G401.6 (cell line): ENCODE results near the gene SPRYD3.
"Not testable (repeated sequence)": the region's sequence is repeated elsewhere in the genome, so short reads cannot be mapped to it uniquely, and the experiment has no call there.

Source experiments
- FAIRE-seq: peaks from 2 replicates; lab custom pipeline; 2012; peaks lifted over from hg19 to GRCh38; lab: Jason Lieb, UNC

The SPRYD3 gene

DNA sequence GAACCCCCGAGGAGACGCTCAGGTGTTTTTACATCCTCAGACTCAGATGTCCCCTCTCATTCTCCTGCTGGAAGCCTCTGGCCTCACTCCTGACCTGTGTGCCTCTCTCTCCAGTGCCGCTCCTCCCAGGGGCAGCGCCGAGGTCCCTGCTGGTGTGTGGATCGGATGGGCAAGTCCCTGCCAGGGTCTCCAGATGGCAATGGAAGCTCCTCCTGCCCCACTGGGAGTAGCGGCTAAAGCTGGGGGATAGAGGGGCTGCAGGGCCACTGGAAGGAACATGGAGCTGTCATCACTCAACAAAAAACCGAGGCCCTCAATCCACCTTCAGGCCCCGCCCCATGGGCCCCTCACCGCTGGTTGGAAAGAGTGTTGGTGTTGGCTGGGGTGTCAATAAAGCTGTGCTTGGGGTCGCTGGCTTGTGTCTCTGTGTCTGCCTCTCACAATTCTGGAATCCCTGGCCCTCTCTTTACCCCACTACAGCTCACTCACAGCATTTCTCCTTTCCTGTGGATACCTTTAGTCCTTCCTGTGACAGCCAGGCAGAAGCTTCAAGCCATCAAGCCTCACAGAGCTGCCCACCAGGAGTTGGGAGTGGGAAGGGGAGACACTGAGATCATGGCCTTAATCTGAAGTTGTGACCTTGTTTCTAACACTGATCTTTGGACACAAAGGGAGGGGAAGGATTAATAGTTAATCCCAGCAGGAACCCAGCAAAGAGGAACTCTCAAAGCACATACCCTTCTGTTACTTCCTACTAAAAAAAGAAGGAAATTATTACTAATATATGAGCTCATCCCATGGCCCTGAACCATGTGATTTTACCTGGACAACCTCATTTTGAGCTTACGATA lies 23.0 kb upstream of the SPRYD3 start:
- FAIRE-seq: no peak

DNA sequence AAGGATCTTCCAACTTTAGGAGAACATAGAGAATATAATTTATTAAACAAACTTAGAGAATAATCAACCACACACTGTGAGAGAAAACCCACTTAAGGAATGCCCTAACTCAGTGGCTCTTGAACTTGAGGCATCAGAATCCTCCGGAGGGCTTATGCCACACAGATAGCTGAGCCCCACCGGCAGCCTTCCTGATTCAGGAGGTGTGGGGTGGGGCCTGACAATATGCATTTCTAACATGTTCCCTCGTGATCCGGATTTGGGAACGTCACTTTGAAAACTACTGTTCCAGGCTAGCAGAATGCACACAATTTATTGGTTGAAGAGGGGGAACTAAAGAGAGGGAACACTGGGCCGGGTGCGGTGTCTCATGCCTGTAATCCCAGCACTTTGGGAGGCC lies 22.1 kb upstream of the SPRYD3 start:
- FAIRE-seq: no peak

GRCh38 chr12:53100466-53101151 lies 21.4 kb upstream of the SPRYD3 start:
- no peak for FAIRE-seq

- peak; percentile 99 for FAIRE-seq
Measured at GRCh38 chr12:53099071-53099882, 20.1 kb upstream of the SPRYD3 start.

GRCh38 chr12:53098354-53098981 lies 19.3 kb upstream of the SPRYD3 start:
- FAIRE-seq: no peak

DNA sequence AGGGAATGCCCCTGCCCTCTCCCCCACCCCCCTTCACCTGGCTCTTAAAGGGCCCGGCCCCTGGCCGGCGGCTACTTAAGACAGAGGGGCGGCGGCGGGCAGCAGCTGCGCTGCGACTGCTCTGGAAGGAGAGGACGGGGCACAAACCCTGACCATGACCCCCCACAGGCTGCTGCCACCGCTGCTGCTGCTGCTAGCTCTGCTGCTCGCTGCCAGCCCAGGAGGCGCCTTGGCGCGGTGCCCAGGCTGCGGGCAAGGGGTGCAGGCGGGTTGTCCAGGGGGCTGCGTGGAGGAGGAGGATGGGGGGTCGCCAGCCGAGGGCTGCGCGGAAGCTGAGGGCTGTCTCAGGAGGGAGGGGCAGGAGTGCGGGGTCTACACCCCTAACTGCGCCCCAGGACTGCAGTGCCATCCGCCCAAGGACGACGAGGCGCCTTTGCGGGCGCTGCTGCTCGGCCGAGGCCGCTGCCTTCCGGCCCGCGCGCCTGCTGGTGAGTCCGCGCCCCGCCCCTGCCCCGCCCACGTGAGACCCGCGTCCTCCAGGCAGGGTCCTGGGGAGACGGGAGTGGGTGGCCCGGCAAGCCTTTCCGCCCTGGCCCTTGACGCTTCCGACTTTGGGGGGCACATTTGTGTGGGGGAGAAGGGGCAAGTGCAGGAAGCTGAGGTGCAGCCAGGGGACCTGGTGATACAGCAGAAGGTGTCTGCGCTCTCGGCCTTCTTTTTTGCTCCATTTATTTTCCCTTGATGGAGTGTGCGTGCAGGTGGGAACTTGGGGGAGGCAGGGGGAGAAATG lies 18.6 kb upstream of the SPRYD3 start, which contains the start of gene IGFBP6:
Gene IGFBP6, plus strand, starts transcription at position 104 of the 790 bp plus-strand sequence. Its CDS starts 51 bp downstream, at position 155.
- no peak for FAIRE-seq

- FAIRE-seq: no peak
Measured at GRCh38 chr12:53097207-53097563, 18.0 kb upstream of the SPRYD3 start.

DNA sequence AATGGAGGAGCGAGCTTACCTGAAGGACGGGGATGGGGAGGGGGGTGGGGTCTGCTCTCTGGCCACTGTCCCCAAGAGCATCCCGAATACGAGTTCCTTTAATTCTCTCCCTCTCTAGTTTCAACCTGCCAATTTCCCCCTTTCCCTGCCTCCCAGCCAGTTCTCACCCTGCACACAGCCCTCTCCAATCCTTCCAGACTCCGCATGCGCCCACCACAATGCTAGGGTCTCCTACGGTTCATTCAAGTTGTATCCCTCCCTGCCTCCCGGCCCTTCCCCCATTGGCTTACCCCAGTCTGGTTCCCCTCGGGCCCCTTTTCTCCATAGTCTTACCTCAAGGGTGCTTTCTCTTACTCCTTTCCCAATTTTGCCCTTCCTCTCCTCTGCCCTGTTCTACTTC lies 17.6 kb upstream of the SPRYD3 start:
- no peak for FAIRE-seq

DNA sequence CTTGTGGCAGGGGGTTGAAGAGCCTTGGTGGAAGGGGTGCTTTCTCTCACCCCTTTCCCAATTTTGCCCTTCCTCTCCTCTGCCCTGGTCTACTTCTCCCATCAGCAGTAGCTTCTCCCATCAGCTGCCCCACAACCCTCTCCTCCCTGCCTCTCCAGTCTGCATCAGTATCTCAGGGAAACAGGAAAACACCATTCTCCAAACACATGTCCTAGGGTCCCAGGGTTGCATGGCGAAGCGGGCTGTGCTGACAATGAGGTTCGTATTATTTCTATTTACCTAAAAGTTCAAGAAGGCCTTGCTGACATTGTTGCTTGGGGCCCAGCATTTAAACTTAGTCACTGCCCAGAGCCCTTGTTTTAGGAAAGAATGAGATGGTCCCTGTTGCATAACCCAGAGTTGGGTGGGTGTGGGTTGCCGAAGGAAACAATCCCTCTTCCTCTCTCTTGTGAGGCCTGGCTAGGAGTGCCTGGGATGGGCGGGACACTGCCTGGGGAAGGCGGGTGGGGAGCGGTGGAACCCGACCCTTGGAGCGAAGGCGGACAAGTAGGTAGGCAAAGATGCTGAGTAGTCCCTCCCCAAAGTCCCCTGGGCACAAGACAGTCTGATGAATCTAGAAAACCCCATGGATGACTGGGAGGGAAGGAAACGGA lies 17.0 kb upstream of the SPRYD3 start:
- FAIRE-seq: no peak

DNA sequence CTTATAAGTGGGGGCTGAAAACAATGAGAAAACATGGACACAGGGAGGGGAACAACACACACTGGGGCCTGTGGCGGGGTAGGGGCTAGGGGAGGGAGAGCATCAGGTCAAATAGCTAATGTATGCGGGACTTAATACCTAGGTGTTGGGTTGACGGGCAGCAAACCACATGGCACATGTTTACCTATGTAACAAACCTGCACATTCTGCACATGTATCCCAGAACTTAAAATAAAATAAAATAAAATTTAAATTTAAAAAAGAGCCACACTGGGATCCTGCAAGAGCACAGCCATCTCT lies 16.4 kb upstream of the SPRYD3 start:
- not testable (repeated sequence) for FAIRE-seq

- not testable (repeated sequence) for FAIRE-seq
Measured at GRCh38 chr12:53094796-53095595, 15.8 kb upstream of the SPRYD3 start.

GRCh38 chr12:53094394-53094787 lies 15.2 kb upstream of the SPRYD3 start:
- FAIRE-seq: no peak

- FAIRE-seq: no peak
Measured at GRCh38 chr12:53093777-53094393, 14.7 kb upstream of the SPRYD3 start.

DNA sequence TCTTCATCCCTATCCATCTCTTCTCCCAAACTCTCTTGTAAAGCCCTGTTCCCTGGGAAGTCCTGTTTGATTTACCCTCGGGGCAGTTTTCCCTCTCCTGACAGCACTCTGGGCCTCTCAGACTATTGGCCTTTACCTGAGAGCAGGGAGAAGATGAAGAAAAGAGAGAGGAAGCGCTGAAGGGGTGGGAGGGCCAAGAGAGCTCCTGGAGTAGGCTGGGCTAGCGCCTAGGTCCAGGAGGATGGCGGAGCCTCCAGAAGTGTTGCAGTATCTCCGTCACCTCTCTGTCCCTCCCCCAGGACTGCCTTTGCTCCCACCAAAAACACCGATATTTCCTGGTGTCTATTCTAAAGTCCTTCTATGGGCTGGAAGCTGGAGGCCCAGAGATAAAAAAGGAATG lies 12.6 kb upstream of the SPRYD3 start:
- no peak for FAIRE-seq

DNA sequence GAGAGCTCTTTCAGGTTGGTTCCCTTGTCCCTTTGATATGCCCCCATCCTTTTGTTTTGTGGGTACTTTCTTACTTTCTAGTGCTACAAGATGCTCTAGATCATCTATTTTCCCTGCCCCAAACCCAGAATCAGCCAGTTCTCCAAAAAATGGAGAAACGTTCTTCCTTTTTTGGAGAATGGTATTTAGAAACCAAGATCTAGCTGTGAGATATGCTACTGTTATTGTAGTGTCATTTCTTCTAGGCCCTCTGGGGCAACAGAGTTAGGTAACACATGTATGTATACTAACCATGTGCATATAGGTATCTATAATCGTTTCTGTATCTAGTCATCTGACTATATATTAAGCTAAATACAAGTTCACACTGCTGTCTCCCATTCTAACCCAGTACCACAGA lies 11.4 kb upstream of the SPRYD3 start:
- FAIRE-seq: no peak

GRCh38 chr12:53090105-53090504 lies 10.9 kb upstream of the SPRYD3 start:
- FAIRE-seq: no peak

- no peak for FAIRE-seq
Measured at GRCh38 chr12:53086361-53086760, 7.2 kb upstream of the SPRYD3 start.

GRCh38 chr12:53082637-53083175 lies 3.5 kb upstream of the SPRYD3 start:
- no peak for FAIRE-seq

DNA sequence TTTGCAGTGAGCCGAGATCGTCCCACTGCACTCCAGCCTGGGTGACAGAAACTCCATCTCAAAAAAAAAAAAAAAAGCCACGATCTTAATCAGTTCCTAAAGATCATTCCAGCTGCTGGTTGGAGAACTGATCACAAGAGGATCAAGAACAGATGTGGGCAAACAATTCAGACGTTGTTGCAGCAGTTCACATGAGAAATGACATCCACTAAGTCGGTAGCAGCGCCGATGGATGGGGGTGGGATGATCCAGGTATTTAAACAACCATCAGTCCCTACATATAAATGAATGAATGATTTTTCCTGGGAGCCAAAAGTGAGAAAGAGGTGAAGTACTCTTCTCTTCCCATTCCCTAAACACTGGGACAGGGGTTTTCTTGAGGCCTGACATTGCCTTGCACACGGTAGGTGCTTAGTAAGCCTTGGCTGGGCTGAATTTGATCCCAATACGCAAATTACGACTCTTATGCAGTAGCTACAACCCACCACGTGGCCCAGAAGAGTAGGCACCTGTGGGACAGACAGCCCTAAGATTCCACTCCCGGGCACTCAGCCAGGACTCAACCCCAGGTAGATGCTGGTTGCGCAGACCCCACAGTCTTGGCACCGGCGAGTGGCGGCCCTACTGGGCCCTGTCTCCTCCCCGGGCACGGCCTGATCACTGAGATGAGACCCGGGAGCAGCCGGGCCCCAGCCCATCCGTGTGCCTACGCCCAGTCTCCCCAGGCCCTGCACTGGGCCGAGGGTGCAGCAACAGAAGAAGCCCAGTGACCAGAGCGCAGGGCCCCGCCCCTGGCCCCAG lies 565 bp downstream of the SPRYD3 start:
- FAIRE-seq: no peak
